SKM-1 treated with dmso at 0.1 percent for 144 hours (cell line): ENCODE results near the gene NOTO.
"Not testable (repeated sequence)": the region's sequence is repeated elsewhere in the genome, so short reads cannot be mapped to it uniquely, and the experiment has no call there.

Source experiments
- DNase-seq: peaks from one replicate; lab custom pipeline; 2025; ENCODE audit not compliant: unreplicated experiment; lab: John Stamatoyannopoulos, UW

NOTO gene

GRCh38 chr2:73202156-73203054, at the start of gene NOTO:
Gene NOTO (plus strand): TSS chr2:73202574. CDS start chr2:73202667, 93 bp downstream.
- no peak for DNase-seq

GRCh38 chr2:73156539-73157124, 45.7 kb upstream of the NOTO start:
- peak; percentile 44 for DNase-seq

GRCh38 chr2:73162856-73163391, 39.5 kb upstream of the NOTO start:
- no peak for DNase-seq

- peak; percentile 64 for DNase-seq
Observed at GRCh38 chr2:73163483-73164367, 38.6 kb upstream of the NOTO start.

- not testable (repeated sequence) for DNase-seq
Observed at GRCh38 chr2:73165978-73166377, 36.4 kb upstream of the NOTO start.

GRCh38 chr2:73166813-73167212, 35.6 kb upstream of the NOTO start:
- DNase-seq = not testable (repeated sequence)

- not testable (repeated sequence) for DNase-seq
Observed at GRCh38 chr2:73168348-73168747, 34.0 kb upstream of the NOTO start.

- not testable (repeated sequence) for DNase-seq
Observed at GRCh38 chr2:73170341-73170740, 32.0 kb upstream of the NOTO start.

GRCh38 chr2:73172963-73173362, 29.4 kb upstream of the NOTO start:
- no peak for DNase-seq

GRCh38 chr2:73173781-73174180, 28.6 kb upstream of the NOTO start:
- no peak for DNase-seq

GRCh38 chr2:73174244-73174643, 28.1 kb upstream of the NOTO start:
- DNase-seq = no peak

GRCh38 chr2:73174941-73175662, 27.3 kb upstream of the NOTO start:
- DNase-seq = no peak

- no peak for DNase-seq
Observed at GRCh38 chr2:73175663-73176204, 26.6 kb upstream of the NOTO start.

GRCh38 chr2:73176205-73176880, 26.0 kb upstream of the NOTO start:
- no peak for DNase-seq

GRCh38 chr2:73176881-73177644, 25.3 kb upstream of the NOTO start:
- peak; percentile 76 for DNase-seq

GRCh38 chr2:73177645-73178255, 24.6 kb upstream of the NOTO start:
- no peak for DNase-seq

GRCh38 chr2:73185965-73186364, 16.4 kb upstream of the NOTO start:
- no peak for DNase-seq

- no peak for DNase-seq
Observed at GRCh38 chr2:73187549-73187948, 14.8 kb upstream of the NOTO start.
